HG03097 (cell line): ENCODE results near the gene AKAP13.

Source experiments
- ATAC-seq: cut with Tn5 transposase; IDR thresholded peaks from one replicate; pipeline ENCODE4 v1.9.1; 2021; ENCODE audit not compliant: unreplicated experiment, low FRiP score

The AKAP13 gene

DNA sequence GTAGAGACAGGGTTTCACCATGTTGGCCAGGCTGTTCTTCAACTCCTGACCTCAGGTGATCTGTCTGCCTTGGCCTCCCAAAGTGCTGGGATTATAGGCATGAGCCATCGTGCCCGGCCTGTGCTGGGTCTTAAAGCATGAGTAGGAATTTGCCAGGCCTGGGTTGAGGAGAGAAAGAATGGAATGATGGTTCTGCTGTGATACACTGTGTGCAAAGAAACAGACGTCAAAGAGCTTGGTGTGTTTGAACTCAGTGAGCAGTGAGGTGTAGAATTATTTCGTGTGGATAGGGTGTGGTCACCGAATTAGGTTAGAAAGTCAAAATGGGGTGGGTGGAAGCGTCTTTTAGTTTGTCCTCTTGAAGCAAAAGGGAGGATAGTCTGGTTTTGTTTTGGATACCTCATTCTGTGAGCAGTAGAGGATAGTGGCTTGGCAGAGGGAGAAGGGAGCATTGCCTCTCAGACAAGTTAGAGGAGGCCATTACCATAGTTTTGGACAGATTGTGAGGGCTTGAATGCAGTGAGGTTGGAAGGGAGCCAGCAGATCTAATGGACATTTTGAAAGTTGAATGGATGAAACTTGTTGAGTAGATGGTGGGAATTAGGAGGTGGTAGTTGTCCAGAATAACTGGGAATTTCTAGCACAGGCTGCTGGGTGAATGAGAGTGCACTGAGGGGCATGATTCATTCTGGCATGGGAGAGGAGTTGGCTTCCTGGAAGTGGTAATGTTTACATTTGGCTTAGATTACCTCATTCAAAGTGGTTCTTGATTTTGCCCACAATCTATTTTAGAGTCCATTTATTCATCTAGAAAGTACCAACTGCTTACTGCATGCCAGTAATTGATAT is 27.2 kb downstream of the AKAP13 start:
- ATAC-seq: peak; percentile 38

- ATAC-seq: peak; percentile 49
Observed at GRCh38 chr15:85408270-85408746, 27.9 kb downstream of the AKAP13 start.

DNA sequence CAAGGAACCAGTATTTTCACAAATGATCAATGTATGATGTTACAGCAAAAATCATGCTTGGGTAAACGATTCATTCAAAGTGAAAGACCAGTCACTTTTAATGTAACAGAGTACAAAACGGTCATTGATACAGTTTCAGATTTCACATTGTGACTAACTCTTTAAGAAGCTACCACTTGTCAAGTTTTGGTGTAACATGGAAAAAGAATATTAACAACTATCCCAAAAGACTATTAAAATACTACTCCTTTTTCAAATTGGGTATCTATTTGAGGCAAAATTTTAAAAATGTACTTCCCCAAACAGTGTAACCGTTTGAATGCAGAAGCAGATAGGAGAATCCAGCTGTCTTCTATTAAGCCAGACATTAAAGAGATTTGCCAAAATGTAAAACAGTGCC is 31.7 kb downstream of the AKAP13 start:
- no peak for ATAC-seq

DNA sequence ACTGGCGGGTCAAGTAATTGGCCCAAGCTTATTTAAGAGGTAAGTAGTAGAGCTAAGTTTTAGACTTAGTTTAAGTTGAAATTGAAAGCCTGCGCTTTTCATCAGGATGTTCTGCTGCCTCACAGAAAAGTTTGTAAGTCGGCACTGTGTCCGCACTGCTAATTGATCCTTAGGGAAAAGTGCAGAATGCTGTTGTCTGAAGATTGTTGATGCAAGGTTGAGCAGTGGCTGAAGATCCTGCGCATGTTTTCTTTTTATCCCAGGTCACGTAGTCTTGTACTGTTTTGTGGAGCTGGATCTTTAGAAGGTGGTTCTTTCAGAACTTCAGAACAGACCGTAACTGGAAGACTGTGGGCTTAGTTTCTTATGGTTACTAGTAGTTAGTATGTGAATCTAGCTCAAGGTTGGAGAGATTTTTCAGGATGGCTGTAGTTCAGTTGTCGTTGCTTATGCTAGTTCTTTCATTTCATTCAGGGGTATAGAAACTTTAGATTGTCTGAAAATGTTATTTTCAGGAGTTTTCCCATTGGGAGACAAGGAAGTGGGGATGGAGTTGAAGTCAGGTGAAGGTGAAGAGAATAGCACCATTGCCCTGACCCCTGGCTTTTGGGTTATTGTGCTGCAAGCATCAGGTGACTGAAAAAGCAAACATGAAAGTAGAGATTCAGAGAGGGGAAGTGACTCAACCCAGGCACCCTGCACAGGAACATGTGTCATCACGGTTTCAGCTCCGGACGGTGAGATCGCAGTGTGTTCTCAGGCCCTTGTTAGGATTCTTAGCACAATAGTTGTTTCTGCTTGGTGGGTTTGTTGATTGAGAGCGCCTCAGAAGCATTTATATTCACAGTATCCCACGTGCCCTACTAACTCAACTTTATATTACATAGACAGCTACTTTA is 32.8 kb downstream of the AKAP13 start:
- peak; percentile 90 for ATAC-seq

DNA sequence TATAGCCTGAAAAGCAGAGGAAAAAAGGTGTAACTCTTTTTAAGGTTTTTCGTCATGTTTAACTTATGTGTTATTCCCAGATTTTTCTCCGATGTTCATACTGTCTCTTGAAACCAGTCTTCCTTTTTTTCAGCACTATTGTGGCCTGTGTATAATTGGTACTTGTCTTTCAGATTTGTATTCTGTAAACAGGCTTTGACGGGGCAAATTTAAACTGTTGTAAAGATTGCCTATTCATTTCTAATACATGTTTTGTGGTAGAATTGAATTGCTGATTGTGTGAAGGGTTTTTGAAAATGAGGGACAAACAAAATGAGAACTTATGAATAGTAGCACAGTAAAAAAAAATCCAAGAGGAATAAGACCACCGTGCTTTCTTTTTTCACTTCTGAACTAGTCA is 33.6 kb downstream of the AKAP13 start:
- no peak for ATAC-seq

GRCh38 chr15:85414495-85414894 is 34.1 kb downstream of the AKAP13 start:
- ATAC-seq: no peak

DNA sequence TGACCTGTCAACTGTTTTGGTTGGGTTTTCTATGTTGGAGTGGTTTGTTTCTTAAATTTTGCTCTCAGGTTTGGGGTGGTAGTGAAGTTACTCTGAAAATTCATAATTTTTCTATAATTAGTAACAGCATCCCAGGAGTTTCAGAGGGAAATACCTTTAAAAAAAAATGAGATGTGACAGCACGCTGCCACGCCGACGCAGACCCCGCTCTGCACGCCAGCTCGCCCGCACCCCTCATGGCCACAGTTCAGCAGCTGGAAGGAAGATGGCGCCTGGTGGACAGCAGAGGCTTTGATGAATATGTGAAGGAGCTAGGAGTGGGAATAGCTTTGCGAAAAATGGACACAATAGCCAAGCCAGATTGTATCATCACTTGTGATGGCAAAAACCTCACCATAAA is 34.6 kb downstream of the AKAP13 start:
- ATAC-seq: no peak

DNA sequence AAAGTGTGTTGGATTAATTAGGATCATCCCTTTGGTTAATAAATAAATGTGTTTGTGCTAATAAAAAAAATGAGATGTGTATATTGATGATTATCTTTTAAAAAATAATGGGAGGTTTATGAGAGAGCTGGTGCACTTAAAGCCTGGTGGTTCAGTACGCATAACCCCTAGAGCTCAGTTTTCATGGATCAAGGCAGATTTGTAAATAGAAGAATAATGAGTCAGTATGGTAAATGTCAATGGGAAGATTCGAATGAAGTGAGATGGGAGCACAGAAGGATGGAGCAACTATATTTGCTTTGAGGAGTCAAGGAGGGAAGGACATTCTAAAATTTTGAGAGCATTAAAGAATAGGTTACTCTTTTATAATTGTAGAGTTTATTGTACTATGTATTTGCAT is 35.4 kb downstream of the AKAP13 start:
- ATAC-seq: no peak

DNA sequence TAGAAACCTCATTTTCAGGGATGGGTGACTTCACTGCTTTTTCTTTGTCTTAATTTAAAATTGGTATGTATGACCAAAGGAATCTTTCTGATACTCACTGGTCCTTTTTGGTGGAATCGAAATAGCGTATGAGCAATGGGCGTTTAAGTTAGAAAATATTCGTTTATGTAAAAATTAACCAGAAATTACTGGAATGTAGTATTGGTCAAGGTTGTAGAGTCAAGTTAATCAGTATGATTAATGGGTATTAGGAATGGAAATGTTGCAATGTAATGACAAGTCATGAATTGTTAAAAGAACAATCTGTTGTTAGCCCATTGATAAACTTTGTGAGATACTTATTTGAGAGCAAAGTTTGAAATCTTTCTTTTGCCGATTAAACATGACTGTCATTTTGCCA is 36.9 kb downstream of the AKAP13 start:
- no peak for ATAC-seq

GRCh38 chr15:85419161-85419560 is 38.8 kb downstream of the AKAP13 start:
- ATAC-seq: no peak

DNA sequence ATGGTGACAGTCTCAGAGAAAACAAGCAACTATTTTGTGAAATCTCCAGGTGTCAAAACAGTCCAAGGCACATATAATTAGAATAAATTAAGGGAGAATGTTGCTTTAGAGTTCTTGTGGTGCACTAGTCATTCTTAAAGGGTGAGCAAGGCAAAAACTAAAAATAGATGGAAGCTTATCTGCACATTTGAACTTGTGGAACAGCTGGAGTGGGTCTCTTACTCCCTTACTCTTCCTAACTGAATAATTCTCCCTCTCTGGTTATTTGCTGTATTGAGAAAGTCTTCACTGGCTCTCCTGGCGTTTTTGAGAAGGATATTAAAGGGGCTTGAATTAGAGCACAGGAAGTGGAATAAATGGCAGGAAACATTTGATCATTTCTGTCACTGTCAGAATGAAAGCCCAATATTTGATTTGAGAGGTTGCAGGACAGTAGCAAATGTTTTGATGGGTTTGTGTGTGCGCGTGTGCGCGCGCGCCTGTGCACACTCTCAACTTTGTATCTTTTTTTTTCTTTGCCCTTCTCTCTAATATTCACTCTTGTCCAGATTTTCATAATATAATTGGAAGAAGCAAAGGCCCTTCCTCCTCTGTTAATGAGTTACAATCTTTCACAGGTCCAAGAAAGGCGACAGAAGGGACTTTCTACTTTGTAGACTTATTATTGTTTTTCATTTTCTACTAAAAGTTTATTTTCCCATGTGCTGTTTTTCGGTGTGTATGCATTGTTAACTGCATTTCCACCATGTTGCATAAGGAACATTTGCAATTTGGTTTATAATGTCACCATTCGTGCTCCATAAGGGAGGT is 40.9 kb downstream of the AKAP13 start:
- ATAC-seq: no peak

DNA sequence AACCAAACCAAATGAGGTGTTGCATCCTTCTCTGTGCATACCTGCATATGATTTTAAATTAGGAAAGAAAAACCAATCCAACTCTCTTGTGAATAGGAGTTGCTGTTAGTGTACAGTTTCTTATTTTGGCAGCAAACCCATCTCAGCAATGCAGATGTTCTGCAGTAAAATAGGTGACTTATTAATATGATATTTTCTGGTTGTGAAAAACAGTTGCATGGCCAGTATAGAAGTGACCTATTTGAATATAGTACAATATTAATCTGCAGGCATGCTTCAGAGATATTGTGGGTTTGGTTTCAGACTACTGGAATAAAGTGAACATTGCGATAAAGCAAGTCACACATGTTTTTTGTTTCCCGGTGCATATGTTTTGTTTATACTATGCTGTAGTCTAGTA is 42.2 kb downstream of the AKAP13 start:
- ATAC-seq: no peak

GRCh38 chr15:85423256-85423655 is 42.9 kb downstream of the AKAP13 start:
- ATAC-seq: no peak

DNA sequence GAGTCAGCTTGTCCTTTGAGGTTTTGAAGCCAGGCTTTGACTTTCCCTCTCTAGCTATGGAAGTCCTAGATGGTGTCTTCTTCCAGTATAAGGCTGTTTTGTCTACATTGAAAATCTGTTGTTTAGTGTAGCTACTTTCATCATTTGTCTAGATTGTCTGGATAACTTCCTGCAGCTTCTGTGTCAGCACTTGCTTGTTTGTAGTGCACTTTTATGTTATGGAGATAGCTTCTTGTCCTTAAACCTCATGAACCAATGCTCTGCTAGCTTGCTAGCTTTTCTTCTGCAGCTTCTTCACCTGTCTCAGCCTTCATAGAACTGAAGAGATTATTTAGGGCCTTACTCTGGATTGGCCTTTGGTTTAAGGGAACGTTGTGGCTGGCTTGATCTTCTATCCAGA is 43.8 kb downstream of the AKAP13 start:
- ATAC-seq: no peak

GRCh38 chr15:85426481-85426880 is 46.1 kb downstream of the AKAP13 start:
- no peak for ATAC-seq

- ATAC-seq: no peak
Observed at GRCh38 chr15:85427286-85428028, 47.1 kb downstream of the AKAP13 start.

GRCh38 chr15:85429522-85429921 is 49.1 kb downstream of the AKAP13 start:
- no peak for ATAC-seq

GRCh38 chr15:85430406-85431204 is 50.2 kb downstream of the AKAP13 start:
- peak; percentile 87 for ATAC-seq

- ATAC-seq: no peak
Observed at GRCh38 chr15:85439996-85440395, 59.6 kb downstream of the AKAP13 start.
